Urinary bladder (tissue), 4 donors: ENCODE data around the gene HOXD11. TPM values are rescaled to one million over a fixed set of nuclear protein-coding genes. Genes with fewer than 3 reads are reported as not detected.

ENCODE experiments used
- DNase-seq: peaks from one replicate; pipeline ENCODE4 v3.0.0-alpha.2; 2015; ENCODE audit errors: extremely low spot score
- H3K27ac ChIP-seq: one replicate; pipeline ENCODE4 v1.5.1; 2013; ENCODE audit warnings: low read depth, mild to moderate bottlenecking, moderate library complexity
- H3K36me3 ChIP-seq: one replicate; pipeline ENCODE4 v1.6.1; 2013; ENCODE audit warnings: mild to moderate bottlenecking, moderate library complexity; ENCODE audit not compliant: insufficient read depth
- H3K4me1 ChIP-seq: one replicate; pipeline ENCODE4 v1.6.1; 2013; ENCODE audit warnings: mild to moderate bottlenecking, moderate library complexity; ENCODE audit not compliant: insufficient read depth
- H3K4me3 ChIP-seq: one replicate; pipeline ENCODE4 v1.5.1; 2013; ENCODE audit warnings: low read depth, low read length
- WGBS: extraction: QIAGEN DNeasy Blood & Tissue Kit; methylation state at CpG from one replicate; pipeline ENCODE4 v1.1.7; 2013; 5-methylcytosine and 5-hydroxymethylcytosine counted together
- polyA plus RNA-seq: library from polyadenylated mRNA; stranded (reverse); fragments of 200-250 nt; gene quantifications from one replicate; pipeline ENCODE4 v1.2.3, GENCODE V29; 2013
- total RNA-seq: library from RNA; depleted of rRNA; stranded (reverse); fragments of >200 nt; gene quantifications from one replicate; pipeline ENCODE4 v1.2.3, GENCODE V29; 2014
- donor health status: healthy with polysubstance abuse.
- donor health status: healthy.

The HOXD11 gene
- total and polyA plus RNA-seq, 2 donors: 3.3 to 6.0 TPM

DNA sequence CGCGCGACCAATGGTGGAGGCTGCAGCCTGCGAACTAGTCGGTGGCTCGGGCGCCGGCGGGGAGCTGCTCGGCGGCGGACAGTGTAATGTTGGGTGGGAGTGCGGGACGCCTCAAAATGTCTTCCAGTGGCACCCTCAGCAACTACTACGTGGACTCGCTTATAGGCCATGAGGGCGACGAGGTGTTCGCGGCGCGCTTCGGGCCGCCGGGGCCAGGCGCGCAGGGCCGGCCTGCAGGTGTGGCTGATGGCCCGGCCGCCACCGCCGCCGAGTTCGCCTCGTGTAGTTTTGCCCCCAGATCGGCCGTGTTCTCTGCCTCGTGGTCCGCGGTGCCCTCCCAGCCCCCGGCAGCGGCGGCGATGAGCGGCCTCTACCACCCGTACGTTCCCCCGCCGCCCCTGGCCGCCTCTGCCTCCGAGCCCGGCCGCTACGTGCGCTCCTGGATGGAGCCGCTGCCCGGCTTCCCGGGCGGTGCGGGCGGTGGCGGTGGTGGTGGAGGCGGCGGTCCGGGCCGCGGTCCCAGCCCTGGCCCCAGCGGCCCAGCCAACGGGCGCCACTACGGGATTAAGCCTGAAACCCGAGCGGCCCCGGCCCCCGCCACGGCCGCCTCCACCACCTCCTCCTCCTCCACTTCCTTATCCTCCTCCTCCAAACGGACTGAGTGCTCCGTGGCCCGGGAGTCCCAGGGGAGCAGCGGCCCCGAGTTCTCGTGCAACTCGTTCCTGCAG, 15.8 kb downstream of the HOXD11 start, which contains the start of gene HOXD9:
Gene HOXD9 (plus strand): TSS at position 37 of the 728 bp plus-strand sequence. CDS start 50 bp downstream, at position 87.
- H3K27ac ChIP-seq: peak within 1 kb of the TSS; percentile 53
- no peak for DNase-seq
- H3K36me3 ChIP-seq: no peaks in the 10 kb centered on the region
- H3K4me3 ChIP-seq: peak within 1 kb of the TSS; percentile 46
- H3K4me1 ChIP-seq: no peaks in the 10 kb centered on the region
- 29% methylated on average over 84 of the region's 84 CpGs for WGBS

DNA sequence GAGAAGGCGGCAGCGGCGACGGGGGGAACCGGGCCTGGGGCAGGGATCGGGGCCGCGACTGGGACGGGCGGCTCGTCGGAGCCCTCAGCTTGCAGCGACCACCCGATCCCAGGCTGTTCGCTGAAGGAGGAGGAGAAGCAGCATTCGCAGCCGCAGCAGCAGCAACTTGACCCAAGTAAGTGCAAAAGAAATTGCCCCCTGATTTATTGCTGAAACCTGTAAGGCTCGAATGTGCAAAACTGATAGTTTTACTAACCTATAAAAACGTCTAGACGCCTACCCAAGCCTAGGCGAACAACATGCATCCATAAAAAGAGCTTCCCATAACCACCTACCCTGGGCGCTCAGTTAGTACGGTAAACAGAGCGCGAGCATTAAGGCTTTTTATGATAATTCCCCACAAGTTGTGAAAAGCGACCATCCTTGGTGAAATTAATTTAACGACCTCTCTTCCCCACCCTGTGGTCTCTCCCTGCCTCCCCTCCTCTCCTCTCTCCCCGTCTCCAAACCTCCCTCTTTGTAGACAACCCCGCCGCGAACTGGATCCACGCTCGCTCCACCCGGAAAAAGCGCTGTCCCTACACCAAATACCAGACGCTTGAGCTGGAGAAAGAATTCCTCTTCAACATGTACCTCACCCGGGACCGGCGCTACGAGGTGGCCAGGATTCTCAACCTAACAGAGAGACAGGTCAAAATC, 16.5 kb downstream of the HOXD11 start:
- H3K36me3 ChIP-seq: no peaks in the 10 kb centered on the region
- 63% methylated on average over 40 of the region's 40 CpGs for whole genome bisulfite sequencing
- H3K4me3 ChIP-seq: peak overlapping the region; percentile 46
- H3K4me1 ChIP-seq: no peaks in the 10 kb centered on the region
- H3K27ac ChIP-seq: no peak overlapping the region
- no peak for DNase-seq

DNA sequence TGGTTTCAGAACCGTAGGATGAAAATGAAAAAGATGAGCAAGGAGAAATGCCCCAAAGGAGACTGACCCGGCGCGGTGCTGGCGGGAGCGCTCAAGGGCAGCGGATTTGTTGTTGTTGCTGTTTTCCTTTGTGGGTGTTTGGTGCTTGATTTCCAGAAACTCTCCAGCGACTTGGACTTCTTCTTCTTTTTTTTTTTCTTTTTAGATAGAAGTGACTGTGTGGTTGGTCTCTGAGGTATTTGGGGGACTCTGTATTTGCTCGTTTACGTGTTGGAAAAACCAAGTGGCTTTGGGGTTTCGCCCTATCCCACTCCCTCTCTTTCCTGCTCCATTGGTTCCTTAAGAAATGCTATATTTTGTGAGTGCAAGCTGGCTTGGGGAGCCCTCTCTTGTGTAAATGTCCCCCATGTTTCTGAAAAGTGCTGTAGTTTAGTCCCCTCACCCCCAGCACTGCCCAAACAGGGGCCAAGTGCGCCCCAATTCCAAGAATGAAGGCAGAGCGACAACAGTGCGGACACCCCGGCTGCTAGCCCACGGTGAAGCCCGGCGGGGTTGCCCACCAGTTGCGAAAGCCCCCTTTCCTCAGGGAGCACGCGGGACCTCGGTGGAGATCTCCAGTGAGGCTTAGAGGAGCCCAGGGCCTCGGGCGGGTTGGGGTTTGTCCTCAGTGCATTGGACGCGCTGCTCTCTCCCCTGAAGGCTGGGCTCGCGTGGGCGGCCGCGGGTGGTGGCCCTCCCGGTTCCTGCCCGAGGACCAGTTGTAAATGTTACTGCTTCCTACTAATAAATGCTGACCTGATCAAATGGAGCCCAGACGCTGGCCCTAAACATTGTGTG, 17.2 kb downstream of the HOXD11 start:
- no peak for DNase-seq
- H3K36me3 ChIP-seq: no peaks in the 10 kb centered on the region
- peak overlapping the region; percentile 46 for H3K4me3 ChIP-seq
- no peaks in the 10 kb centered on the region for H3K4me1 ChIP-seq
- H3K27ac ChIP-seq: no peak overlapping the region
- WGBS: 79% methylated on average over 34 of the region's 34 CpGs

DNA sequence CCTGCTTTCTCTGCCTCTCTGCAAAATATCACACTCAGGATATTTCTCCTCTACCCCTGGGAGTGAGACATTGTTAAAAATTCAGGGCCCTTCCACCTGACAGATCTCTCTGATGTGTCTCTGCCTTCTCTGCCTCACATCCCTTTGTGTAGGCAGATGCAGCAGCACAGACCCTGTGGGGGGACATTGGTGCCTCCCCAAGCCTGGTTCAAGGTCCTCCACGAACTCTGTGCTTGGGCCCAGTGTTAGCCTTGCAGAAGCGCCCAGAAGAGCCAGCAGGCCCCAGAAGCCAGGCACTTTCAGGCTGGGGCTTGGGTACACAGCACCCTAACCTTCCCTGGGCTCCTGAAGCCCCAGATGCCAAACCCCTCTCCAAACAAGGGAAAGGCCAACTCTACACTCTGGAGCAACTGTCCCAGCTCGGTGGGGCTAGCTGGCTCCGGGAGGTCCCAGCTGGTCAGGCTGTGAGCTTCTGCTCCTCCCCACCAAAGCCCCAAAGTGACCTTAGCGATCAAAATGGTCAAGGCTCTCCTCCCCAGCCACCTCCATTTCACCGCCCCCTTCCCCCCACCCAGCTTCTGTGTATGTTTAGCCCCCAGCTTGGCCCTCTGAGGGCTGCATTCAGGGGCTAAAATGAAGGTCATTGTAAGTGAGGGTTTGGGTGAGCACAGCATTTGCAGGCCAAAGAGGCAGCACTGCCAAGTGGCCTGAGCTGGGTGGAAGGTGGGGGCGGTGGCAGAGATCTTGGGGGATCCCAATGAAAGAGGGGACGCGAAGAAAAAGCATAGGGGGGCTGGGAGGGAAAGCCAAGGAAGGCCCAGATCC, 18.1 kb downstream of the HOXD11 start:
- H3K27ac ChIP-seq: no peak overlapping the region
- H3K4me1 ChIP-seq: peaks cover 2% of the 10 kb centered on the region
- no peak overlapping the region for H3K4me3 ChIP-seq
- H3K36me3 ChIP-seq: no peaks in the 10 kb centered on the region
- 77% methylated on average over 9 of the region's 9 CpGs for WGBS
- DNase-seq: no peak

DNA sequence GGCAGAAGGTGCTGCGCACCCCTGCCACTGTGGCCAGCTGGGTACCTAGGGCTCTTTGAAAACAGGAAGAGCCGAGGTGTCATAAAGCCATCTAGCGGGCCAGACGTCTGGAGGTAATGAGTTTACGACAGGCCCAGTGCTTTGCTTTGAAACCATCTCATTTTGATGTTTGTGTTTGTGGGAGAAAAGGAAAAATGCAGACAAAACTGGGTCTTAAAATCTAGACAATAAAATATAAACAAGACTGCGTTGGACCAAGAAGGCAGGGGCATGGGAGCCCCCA, 18.6 kb downstream of the HOXD11 start:
- no peak for DNase-seq
- H3K36me3 ChIP-seq: no peaks in the 10 kb centered on the region
- H3K4me1 ChIP-seq: peaks cover 6% of the 10 kb centered on the region
- H3K27ac ChIP-seq: no peak overlapping the region
- 73% methylated on average over 6 of the region's 6 CpGs for WGBS
- no peak overlapping the region for H3K4me3 ChIP-seq

DNA sequence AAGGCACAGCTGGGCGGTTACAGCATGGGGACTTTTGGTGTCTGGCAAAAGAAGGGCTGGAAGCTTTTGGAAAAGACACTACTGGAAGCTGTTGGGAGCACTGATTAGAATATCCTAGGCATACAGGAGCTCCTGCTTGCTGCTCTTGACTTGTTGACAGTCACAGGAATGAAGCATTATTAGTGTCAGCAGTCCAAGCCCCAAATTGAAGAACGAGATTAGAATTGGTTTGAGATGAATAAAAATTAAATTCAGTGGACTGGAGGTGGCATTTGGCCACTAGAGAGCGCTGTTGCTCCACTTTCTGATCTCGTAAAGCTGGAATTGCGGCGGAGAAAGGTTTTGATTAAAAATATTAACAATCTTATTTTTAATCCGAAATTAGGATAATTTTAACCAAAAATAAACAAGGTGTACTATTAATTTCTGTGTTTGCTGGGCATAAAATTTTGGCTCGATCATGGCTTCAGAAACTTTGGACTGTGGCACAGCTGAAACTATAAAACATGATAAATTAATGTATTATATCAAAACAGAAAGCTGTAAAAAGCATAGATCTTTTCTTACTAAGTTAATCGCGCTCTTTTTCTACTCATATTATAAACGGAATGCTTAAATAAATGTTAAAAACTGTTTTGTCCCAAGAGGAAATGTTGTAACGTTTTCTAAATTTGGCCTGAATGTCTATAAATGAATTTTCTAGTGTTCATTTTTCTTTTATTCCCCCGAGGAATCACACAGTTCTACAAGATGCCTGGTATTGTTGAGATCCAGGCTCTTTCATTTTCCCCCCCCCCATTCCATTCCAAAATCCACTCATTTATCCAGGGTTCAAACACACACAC, 20.1 kb downstream of the HOXD11 start:
- Histone ChIP-seq H3K4me3 (no peak overlapping the region), H3K4me1 (peaks cover 6% of the 10 kb centered on the region), H3K27ac (no peak overlapping the region), H3K36me3 (no peaks in the 10 kb centered on the region)
- 8% methylated on average over 13 of the region's 13 CpGs for WGBS
- DNase-seq: no peak

DNA sequence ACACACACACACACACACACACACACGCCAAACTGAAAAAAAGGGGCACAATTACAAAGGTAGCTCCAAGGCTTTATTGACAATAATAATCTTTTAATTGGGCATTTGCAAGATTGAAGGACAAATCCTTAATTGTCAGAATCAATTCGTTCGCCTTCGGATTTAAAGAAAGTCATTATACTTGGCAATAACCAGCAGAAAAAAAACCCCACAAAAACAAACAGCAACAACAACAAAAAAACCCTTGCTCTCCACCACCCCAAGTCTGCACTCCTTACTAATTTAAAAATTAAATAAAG, 20.6 kb downstream of the HOXD11 start:
- 37% methylated on average over 4 of the region's 4 CpGs for WGBS

DNA sequence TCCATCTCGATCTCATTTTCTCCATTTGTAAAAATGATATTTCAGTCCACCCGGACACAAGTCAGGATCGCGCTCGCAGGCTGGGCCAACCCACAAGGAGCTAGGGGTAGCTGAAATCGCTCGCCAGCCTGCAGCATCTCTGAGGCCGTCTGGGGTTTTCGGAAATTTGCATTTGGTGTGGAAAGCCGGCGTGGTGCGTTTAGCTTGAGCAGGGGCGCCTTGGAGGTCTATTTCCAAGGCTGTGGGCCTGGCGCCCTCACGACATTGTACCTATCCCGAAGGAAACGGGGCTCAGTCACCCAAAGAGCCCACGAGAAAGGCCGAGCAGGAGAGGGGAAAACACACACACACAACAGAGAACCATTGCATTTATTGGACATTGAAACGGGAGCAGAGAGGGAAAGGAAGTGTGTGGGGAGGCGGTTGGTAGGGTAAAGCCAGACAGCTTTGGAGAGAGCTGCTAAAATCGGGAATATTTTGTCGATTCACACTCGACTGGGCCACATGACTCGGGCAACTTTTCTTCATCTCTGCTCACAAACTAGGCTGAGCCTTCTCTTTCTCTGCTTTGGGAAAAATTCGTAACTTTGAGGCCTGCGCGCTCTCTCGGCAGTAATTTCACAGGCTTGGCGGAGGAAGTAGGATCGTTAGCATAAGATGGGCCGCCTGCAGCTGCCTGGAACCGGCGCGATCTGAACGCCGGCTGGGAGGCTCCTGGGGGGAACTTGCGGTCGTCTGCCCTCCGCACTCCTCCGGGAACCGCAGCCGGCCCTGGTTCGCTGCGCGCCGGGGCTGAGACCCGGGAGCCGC, 21.3 kb downstream of the HOXD11 start:
- Histone ChIP-seq H3K4me3 (peak overlapping the region; percentile 59), H3K27ac (no peak overlapping the region), H3K36me3 (no peaks in the 10 kb centered on the region), H3K4me1 (peaks cover 6% of the 10 kb centered on the region)
- no peak for DNase-seq
- WGBS: 21% methylated on average over 49 of the region's 49 CpGs

More for the DNA sequence above, 20.6 kb downstream of the HOXD11 start:
- H3K36me3 ChIP-seq: no peaks in the 10 kb centered on the region
- H3K4me1 ChIP-seq: peaks cover 6% of the 10 kb centered on the region
- no peak overlapping the region for H3K27ac ChIP-seq
- H3K4me3 ChIP-seq: no peak overlapping the region
- no peak for DNase-seq

DNA sequence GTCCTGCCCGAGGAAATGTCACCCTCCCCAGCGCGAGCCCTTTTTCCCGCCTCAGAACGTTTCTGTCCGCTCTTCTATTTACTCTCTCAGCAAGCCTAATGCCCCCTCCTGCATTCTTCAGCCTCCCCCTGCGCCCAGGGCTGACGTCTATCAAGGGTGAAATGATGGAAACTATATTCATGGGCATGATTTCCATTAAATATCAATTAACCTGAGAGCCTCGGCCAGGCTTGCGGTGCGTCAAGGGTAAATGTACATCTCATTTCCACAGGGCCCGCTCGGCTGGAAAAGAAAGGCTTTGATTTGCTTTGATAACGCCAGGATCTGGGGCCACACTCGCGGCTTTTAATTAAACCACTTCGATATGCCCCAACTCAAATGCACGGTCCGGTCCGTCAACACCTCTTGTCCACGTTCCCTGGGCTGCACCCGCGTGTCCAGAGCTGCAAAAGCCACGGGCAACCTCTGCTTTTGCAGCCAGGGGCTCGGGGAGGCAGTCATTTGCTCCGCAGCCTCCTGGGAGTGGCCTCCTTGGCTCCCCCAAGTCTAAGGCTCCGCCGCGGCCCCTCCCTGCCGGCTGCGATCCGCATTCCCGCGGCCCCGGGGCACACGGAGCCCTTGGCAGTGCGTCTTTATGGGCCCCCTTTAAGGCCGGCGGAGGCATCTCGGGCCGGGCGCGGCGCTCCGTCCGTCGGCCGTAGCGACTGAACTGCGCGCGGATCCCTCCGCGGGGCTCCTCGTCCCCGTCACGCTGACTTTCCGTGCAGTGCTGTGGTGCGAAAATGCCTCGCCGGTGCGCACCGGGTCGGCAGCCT, 22.1 kb downstream of the HOXD11 start, which contains the start of gene HOXD8:
Gene HOXD8 (plus strand): TSS at position 724 of the 815 bp plus-strand sequence. CDS start 662 bp downstream, outside the sequence.
- DNase-seq: no peak

DNA sequence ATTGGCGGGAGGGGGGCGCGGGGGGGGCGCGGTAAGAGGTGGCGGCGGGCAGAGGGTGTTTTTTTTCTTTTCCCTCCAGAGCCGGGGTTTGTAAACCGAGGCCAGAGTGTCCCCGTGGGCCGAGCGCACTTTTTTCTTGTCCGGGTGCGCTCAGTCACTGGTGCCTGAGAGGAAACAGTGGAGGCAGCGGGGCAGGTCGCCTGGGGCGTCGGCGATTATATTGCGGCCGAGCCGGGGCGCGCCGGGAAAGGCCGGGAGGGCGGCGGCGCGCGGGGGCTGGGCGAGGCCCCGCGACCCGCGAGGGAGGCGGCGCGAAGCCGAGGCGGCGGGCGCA, 22.7 kb downstream of the HOXD11 start:
- WGBS: under 1% methylated on average over 43 of the region's 43 CpGs
- no peak for DNase-seq
- Histone ChIP-seq H3K4me3 (peak overlapping the region; percentile 59), H3K4me1 (peaks cover 6% of the 10 kb centered on the region), H3K36me3 (no peaks in the 10 kb centered on the region), H3K27ac (peak overlapping the region; percentile 79)

More for the DNA sequence above, 22.1 kb downstream of the HOXD11 start, which contains the start of gene HOXD8:
- Histone ChIP-seq H3K27ac (peak within 1 kb of the TSS; percentile 79), H3K4me1 (peaks cover 6% of the 10 kb centered on the region), H3K36me3 (no peaks in the 10 kb centered on the region), H3K4me3 (peak within 1 kb of the TSS; percentile 59)
- WGBS: 2% methylated on average over 64 of the region's 64 CpGs

DNA sequence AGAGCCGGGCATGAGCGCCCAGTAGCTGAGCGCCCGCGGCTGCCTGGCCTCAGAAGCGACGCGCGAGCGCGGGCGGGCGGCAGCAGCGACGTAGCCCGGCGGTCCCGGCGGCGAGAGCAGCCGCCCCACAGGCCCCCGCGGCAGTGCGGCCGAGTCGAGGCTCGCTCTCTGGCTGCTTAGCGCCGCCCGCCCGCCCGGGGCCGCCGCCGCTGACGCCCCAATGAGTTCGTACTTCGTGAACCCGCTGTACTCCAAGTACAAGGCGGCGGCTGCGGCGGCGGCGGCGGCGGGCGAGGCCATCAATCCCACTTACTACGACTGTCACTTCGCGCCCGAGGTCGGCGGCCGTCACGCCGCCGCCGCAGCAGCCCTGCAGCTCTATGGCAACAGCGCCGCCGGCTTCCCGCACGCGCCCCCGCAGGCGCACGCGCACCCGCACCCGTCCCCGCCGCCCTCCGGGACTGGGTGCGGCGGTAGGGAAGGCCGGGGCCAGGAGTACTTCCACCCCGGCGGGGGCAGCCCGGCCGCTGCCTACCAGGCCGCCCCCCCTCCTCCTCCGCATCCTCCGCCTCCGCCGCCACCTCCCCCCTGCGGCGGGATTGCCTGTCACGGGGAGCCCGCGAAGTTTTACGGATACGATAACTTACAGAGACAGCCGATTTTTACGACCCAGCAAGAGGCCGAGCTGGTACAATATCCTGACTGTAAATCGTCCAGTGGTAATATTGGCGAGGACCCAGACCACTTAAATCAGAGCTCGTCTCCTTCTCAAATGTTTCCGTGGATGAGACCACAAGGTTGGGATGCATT, 23.3 kb downstream of the HOXD11 start:
- Histone ChIP-seq H3K27ac (peak overlapping the region; percentile 79), H3K4me3 (peak overlapping the region; percentile 59), H3K36me3 (no peaks in the 10 kb centered on the region), H3K4me1 (peaks cover 6% of the 10 kb centered on the region)
- no peak for DNase-seq
- WGBS: 1% methylated on average over 100 of the region's 100 CpGs
